Spleen (tissue), 11 donors: ENCODE data around the gene CXCL13. TPM values are rescaled to one million over a fixed set of nuclear protein-coding genes. Genes with fewer than 3 reads are reported as not detected.

Source experiments
- DNase-seq: peaks from one replicate; pipeline ENCODE4 v3.0.0-alpha.2; 2020
- H3K27ac ChIP-seq, 8 donors: fragments of 200-600 bp; sonication (generic) in 7 of 8; 1 replicate in 4 of 8; 2 replicates in 4 of 8; pipeline versions ENCODE4 v1.5.0 to v1.8.0; 2016 to 2021; ENCODE audit warnings: inconsistent platforms in 4 of 8, mild to moderate bottlenecking in 4 of 8, moderate library complexity in 1 of 8
- H3K27me3 ChIP-seq, 7 donors: fragments of 200-600 bp; sonication (generic) in 6 of 7; replicated peaks in 1 of 7; 1 replicate in 4 of 7; 2 replicates in 3 of 7; pipeline versions ENCODE4 v1.5.0 to v1.8.0; 2016 to 2021; ENCODE audit warnings: inconsistent platforms in 3 of 7, mild to moderate bottlenecking in 1 of 7
- H3K36me3 ChIP-seq, 6 donors: fragments of 200-600 bp; sonication (generic) in 5 of 6; 1 replicate in 4 of 6; 2 replicates in 2 of 6; pipeline versions ENCODE4 v1.5.0 to v1.8.0; 2016 to 2021; ENCODE audit warnings: inconsistent platforms in 2 of 6
- H3K4me1 ChIP-seq, 6 donors: fragments of 200-600 bp; sonication (generic) in 5 of 6; 1 replicate in 3 of 6; 2 replicates in 3 of 6; pipeline versions ENCODE4 v1.5.0 to v1.8.0; 2016 to 2021; ENCODE audit warnings: inconsistent platforms in 3 of 6
- H3K4me3 ChIP-seq, 8 donors: fragments of 200-600 bp; sonication (generic) in 7 of 8; 1 replicate in 4 of 8; 2 replicates in 4 of 8; pipeline versions ENCODE4 v1.5.0 to v1.8.0; 2016 to 2021; ENCODE audit warnings: inconsistent platforms in 4 of 8, mild to moderate bottlenecking in 4 of 8, moderate library complexity in 2 of 8
- H3K9me3 ChIP-seq, 8 donors: fragments of 200-600 bp; sonication (generic) in 7 of 8; 1 replicate in 4 of 8; 2 replicates in 4 of 8; pipeline versions ENCODE4 v1.5.0 to v1.8.0; 2016 to 2021; ENCODE audit warnings: inconsistent platforms in 4 of 8
- POLR2A ChIP-seq, 3 donors: fragments of 450-650 bp; IDR thresholded peaks; one replicate each; pipeline ENCODE4 v1.5.1; 2017; ENCODE audit warnings: antibody characterized with exemption in 3 of 3, mild to moderate bottlenecking in 1 of 3
- POLR2AphosphoS5 ChIP-seq, 3 donors: sonication (generic); formaldehyde crosslinking; IDR thresholded peaks; one replicate each; pipeline ENCODE4 v1.5.1; 2017; ENCODE audit warnings: antibody characterized with exemption in 3 of 3
- WGBS, 5 donors: extraction: QIAGEN DNeasy Blood & Tissue Kit in 3 of 5; methylation state at CpG; one replicate each; pipeline versions ENCODE4 v1.1.5 to v1.1.7; 2013 to 2018; 5-methylcytosine and 5-hydroxymethylcytosine counted together
- intact Hi-C: fragments of 100-400 bp; cut with DNase I; formaldehyde crosslinking; loops from one replicate; pipeline ENCODE4 v1.15.0; 2023; ENCODE audit warnings: low total_unique reads
- polyA plus RNA-seq, 3 donors: library from polyadenylated mRNA; stranded (reverse); fragments of 200-250 nt; gene quantifications; one replicate each; pipeline ENCODE4 v1.2.1, GENCODE V29; 2013
- total RNA-seq, 7 donors: library from RNA; depleted of rRNA in 3 of 7; stranded (reverse); fragments of >200 nt in 3 of 7; fragmentation: NEBNext Ultra II Directional in 4 of 7; extraction: Animal tissue kit (Norgen Biotek cat#: 25700) in 4 of 7; gene quantifications; one replicate each; pipeline versions ENCODE4 v1.1.0 to v1.2.1, GENCODE V29; 2016 to 2021
- TF ChIP-seq, protein P1 (sequence below), 11 experiments: fragments of 200-600 bp in 7 of 11; fragments of 450-650 bp in 4 of 11; sonication (generic) in 4 of 11; IDR thresholded peaks in 8 of 11; conservative IDR thresholded peaks in 3 of 11; 1 replicate in 7 of 11; 2 replicates in 4 of 11; pipeline versions ENCODE4 v1.4.0 to v1.8.0; 2016 to 2021; ENCODE audit warnings: antibody characterized with exemption in 11 of 11, inconsistent platforms in 4 of 11, mild to moderate bottlenecking in 1 of 11
- donor health status: healthy with polysubstance abuse.
- donor health status: DM: no; HTN: no; CAD: no; lungs with moderate emphysema.
- donor health status: DM: no; HTN: no; CAD: no.
- donor health status: Bipolar disorder and iron deficiency.
- donor health status: healthy.
- donor health status: DM: no; HTN: no; CAD: no.
- donor health status: DM: yes; HTN: yes; CAD: no.

Gene CXCL13
- total and polyA plus RNA-seq, 10 donors: 95.5 to 1,297 (median 371) TPM

DNA sequence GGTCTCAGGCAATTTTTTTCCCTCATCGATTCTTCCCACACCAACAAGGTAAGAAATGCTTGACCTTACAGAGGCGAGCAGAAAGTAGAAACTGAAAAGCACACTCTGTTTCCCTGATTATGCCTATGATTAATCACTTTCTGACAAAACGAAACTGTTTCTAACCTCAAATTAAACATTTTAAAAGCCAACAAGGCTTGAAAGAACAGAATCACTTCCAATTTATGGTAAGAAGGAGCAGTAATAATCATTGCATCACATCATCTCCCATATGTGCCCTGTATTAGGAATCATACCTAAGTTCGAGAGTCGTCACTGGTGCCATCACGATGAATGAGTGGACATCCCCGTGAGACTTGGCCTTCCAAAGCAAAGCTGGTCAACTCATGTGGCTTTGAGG, 12.5 kb upstream of the CXCL13 start:
- no peak for DNase-seq
- Histone ChIP-seq H3K4me1 (peaks cover 0 to 11% (median 0%) of the 10 kb centered on the region in 6 donors), H3K27me3 (no peaks in the 10 kb centered on the region), H3K36me3 (no peaks in the 10 kb centered on the region), H3K4me3 (no peak overlapping the region), H3K27ac (peak overlapping the region in 2 of 8 donors; percentile 5 to 18), H3K9me3 (peaks cover 0 to 4% (median 0%) of the 10 kb centered on the region in 8 donors)
- intact Hi-C loops: no loop called here
- 35 to 56% (median 44%) methylated on average over 7 of the region's 7 CpGs for WGBS, 5 donors
- TF ChIP-seq, protein P1, sequence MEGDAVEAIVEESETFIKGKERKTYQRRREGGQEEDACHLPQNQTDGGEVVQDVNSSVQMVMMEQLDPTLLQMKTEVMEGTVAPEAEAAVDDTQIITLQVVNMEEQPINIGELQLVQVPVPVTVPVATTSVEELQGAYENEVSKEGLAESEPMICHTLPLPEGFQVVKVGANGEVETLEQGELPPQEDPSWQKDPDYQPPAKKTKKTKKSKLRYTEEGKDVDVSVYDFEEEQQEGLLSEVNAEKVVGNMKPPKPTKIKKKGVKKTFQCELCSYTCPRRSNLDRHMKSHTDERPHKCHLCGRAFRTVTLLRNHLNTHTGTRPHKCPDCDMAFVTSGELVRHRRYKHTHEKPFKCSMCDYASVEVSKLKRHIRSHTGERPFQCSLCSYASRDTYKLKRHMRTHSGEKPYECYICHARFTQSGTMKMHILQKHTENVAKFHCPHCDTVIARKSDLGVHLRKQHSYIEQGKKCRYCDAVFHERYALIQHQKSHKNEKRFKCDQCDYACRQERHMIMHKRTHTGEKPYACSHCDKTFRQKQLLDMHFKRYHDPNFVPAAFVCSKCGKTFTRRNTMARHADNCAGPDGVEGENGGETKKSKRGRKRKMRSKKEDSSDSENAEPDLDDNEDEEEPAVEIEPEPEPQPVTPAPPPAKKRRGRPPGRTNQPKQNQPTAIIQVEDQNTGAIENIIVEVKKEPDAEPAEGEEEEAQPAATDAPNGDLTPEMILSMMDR (IDR thresholded peaks at IDR 0.05 in 8 of 11, conservative IDR thresholded peaks at IDR 0.05 in 3 of 11): no peak
- TF ChIP-seq POLR2AphosphoS5 (IDR thresholded peaks at IDR 0.05) (no peak), POLR2A (IDR thresholded peaks at IDR 0.05) (no peak)

DNA sequence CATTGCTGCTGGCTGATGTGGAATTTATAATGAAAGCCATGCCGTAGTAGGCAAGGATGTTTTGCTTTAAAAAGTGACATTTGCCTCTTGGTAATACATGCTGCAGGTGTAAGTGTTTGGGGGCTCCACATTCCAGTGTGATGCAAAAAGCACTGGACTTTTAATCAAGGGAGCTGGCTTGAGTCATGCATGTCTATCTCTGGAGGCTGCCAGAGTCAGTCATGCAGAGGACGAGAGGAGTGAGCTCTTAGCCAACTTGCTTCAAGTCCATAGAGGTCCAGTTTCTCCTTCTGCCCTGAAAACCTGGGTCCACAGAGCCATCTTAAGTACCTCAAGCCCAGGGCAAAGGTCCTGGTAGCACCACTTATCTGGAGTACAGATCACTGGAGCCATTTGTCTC, 11.6 kb upstream of the CXCL13 start:
- peaks cover 0 to 11% (median 0%) of the 10 kb centered on the region in 6 donors for H3K4me1 ChIP-seq
- H3K27me3 ChIP-seq: no peaks in the 10 kb centered on the region
- TF ChIP-seq POLR2AphosphoS5 (IDR thresholded peaks at IDR 0.05): no peak
- TF ChIP-seq, protein P1 (IDR thresholded peaks at IDR 0.05 in 8 of 11, conservative IDR thresholded peaks at IDR 0.05 in 3 of 11): no peak
- no peak for TF ChIP-seq POLR2A (IDR thresholded peaks at IDR 0.05)
- H3K27ac ChIP-seq: no peak overlapping the region
- no peak overlapping the region for H3K4me3 ChIP-seq
- DNase-seq: no peak
- H3K36me3 ChIP-seq: no peaks in the 10 kb centered on the region
- H3K9me3 ChIP-seq: peaks cover 0 to 4% (median 0%) of the 10 kb centered on the region in 8 donors
- intact Hi-C loops: no loop called here
- WGBS, 5 donors: 62 to 90% (median 78%) methylated on average over 2 of the region's 2 CpGs

DNA sequence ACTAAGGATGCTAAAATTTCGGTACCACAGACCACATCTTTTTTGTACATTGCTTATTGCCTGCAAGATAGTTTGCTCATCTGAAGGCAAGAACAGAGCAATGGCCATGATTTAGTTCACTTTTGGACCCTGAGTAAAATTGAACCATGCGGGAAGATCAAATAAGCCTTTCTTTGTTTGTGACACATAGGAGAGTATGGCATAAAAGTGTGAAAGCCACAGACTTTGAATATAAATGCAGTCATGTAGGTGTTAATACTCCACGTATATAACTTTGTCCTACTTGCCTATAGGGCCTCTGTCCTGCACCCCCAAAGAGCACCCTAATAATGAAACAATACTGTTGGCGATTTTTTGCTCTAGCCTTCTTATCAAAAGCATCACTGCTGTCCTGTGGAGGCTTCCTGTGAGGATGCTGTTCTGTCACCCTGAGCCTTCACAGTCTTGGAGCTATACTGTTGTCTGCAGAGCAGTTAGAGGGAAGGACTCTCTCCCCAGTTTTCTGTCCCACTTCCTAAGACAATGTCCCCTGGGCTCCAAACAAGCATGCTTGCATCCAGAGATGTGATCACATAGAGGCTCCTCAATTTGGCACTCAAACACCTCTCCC, 10.2 kb upstream of the CXCL13 start:
- peaks cover 0 to 4% (median 0%) of the 10 kb centered on the region in 8 donors for H3K9me3 ChIP-seq
- H3K27me3 ChIP-seq: no peaks in the 10 kb centered on the region
- no peaks in the 10 kb centered on the region for H3K36me3 ChIP-seq
- intact Hi-C loops: loop anchor here (5.0 kb wide), 1 partner anchor 208 kb away; no protein-coding TSS in a partner anchor
- no peak overlapping the region for H3K27ac ChIP-seq
- DNase-seq: no peak
- no peak overlapping the region for H3K4me3 ChIP-seq
- peaks cover 0 to 13% (median 0%) of the 10 kb centered on the region in 6 donors for H3K4me1 ChIP-seq
- TF ChIP-seq, protein P1 (IDR thresholded peaks at IDR 0.05 in 8 of 11, conservative IDR thresholded peaks at IDR 0.05 in 3 of 11): no peak
- TF ChIP-seq POLR2A (IDR thresholded peaks at IDR 0.05) (no peak), POLR2AphosphoS5 (IDR thresholded peaks at IDR 0.05) (no peak)
- 65 to 80% (median 70%) methylated on average over 4 of the region's 4 CpGs for WGBS, 5 donors

DNA sequence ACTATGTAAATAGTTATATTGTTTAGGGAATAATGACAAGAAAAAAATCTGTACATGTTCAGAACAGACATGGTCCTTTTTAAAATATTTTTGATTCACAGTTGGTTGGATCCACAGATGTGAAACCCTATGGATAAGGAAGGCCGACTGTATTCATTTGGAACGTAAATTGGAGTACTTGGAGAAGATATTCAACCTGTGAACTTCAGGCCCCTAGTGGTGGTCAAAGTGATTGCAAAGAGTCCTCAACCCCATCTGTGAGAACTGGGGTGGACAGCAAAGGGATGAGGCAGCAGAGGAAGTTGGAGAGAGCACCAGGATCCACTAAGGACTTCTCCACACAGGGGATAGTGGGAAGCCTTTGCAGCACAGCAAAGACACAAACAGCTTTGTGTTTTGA, 6.2 kb upstream of the CXCL13 start:
- H3K4me3 ChIP-seq: no peak overlapping the region
- H3K27me3 ChIP-seq: no peaks in the 10 kb centered on the region
- no peaks in the 10 kb centered on the region for H3K36me3 ChIP-seq
- TF ChIP-seq POLR2A (IDR thresholded peaks at IDR 0.05): no peak
- TF ChIP-seq, protein P1 (IDR thresholded peaks at IDR 0.05 in 8 of 11, conservative IDR thresholded peaks at IDR 0.05 in 3 of 11): peak in 7 of 11 experiments; percentile 22 to 61 (median 39)
- intact Hi-C loops: loop anchor here (5.0 kb wide), 1 partner anchor 212 kb away; no protein-coding TSS in a partner anchor
- no peak for DNase-seq
- no peak overlapping the region for H3K27ac ChIP-seq
- peaks cover 0 to 11% (median 0%) of the 10 kb centered on the region in 6 donors for H3K4me1 ChIP-seq
- peaks cover 0 to 4% (median 0%) of the 10 kb centered on the region in 8 donors for H3K9me3 ChIP-seq
- WGBS, 5 donors: 41 to 60% (median 50%) methylated on average over 2 of the region's 2 CpGs
